Tibial nerve (tissue), 4 donors: ENCODE results near the gene TLR3. TPM values are rescaled to one million over a fixed set of nuclear protein-coding genes. Genes with fewer than 3 reads are reported as not detected.
A peak's percentile ranks its signal among the peaks of the same experiment; 100 is the strongest.

Experiments
- DNase-seq, 2 donors: peaks; one replicate each; pipeline ENCODE4 v3.0.0-alpha.2; 2019; ENCODE audit warnings: low spot score in 2 of 2
- H3K27ac ChIP-seq, 4 donors: fragments of 200-600 bp; sonication (generic) in 3 of 4; one replicate each; pipeline ENCODE4 v1.5.1; 2017 to 2019; ENCODE audit warnings: mild to moderate bottlenecking in 1 of 4
- H3K27me3 ChIP-seq, 2 donors: fragments of 200-600 bp; sonication (generic) in 1 of 2; one replicate each; pipeline versions ENCODE4 v1.5.1 to v1.6.0; 2017 to 2019
- H3K36me3 ChIP-seq, 3 donors: fragments of 200-600 bp; sonication (generic); one replicate each; pipeline ENCODE4 v1.5.1; 2018 to 2019
- H3K4me1 ChIP-seq, 4 donors: fragments of 200-600 bp; sonication (generic) in 3 of 4; one replicate each; pipeline ENCODE4 v1.5.1; 2017 to 2019
- H3K4me3 ChIP-seq, 4 donors: fragments of 200-600 bp; sonication (generic) in 3 of 4; one replicate each; pipeline ENCODE4 v1.5.1; 2017 to 2019; ENCODE audit warnings: mild to moderate bottlenecking in 1 of 4, moderate library complexity in 1 of 4
- H3K9me3 ChIP-seq, 4 donors: fragments of 200-600 bp; sonication (generic) in 3 of 4; one replicate each; pipeline ENCODE4 v1.5.1; 2017 to 2019
- CTCF ChIP-seq, 5 experiments: fragments of 200-600 bp in 3 of 5; fragments of 450-650 bp in 2 of 5; sonication (generic) in 3 of 5; IDR thresholded peaks; one replicate each; pipeline ENCODE4 v1.5.1; 2016 to 2019; ENCODE audit warnings: antibody characterized with exemption in 5 of 5, mild to moderate bottlenecking in 3 of 5, moderate library complexity in 2 of 5
- EP300 ChIP-seq, 2 donors: sonication (generic); formaldehyde crosslinking; IDR thresholded peaks; one replicate each; pipeline ENCODE4 v1.6.1; 2017; ENCODE audit warnings: antibody characterized with exemption in 2 of 2, mild to moderate bottlenecking in 1 of 2
- POLR2A ChIP-seq, 2 donors: fragments of 450-650 bp; IDR thresholded peaks; one replicate each; pipeline ENCODE4 v1.6.1; 2017; ENCODE audit warnings: antibody characterized with exemption in 2 of 2, mild to moderate bottlenecking in 2 of 2, moderate library complexity in 2 of 2
- whole genome bisulfite sequencing, 2 donors: methylation state at CpG; one replicate each; pipeline ENCODE4 v1.1.5; 2018; 5-methylcytosine and 5-hydroxymethylcytosine counted together
- total RNA-seq, 4 donors: library from RNA; depleted of rRNA; stranded (reverse); fragments of >200 nt; gene quantifications; one replicate each; pipeline ENCODE4 v1.1.0, GENCODE V29; 2016

The TLR3 gene
- total RNA-seq, 4 donors from 2014 or later: 3.9 to 13.3 (median 6.0) TPM

GRCh38 chr4:186104890-186105646 lies 36.1 kb downstream of the TLR3 start:
- Histone ChIP-seq H3K9me3 (no peaks in the 10 kb centered on the region), H3K36me3 (no peaks in the 10 kb centered on the region), H3K27ac (peak overlapping the region in 2 of 4 donors; percentile 52 to 62), H3K27me3 (peaks cover 0 to 19% of the 10 kb centered on the region in 2 donors), H3K4me1 (peaks cover 0 to 17% (median 10%) of the 10 kb centered on the region in 4 donors), H3K4me3 (peak overlapping the region; percentile 53 to 61 (median 58))
- WGBS, 2 donors: 3 to 13% methylated on average over 6 to 14 of the region's 83 CpGs
- DNase-seq: no peak
- TF ChIP-seq POLR2A (IDR thresholded peaks at IDR 0.05) (no peak), CTCF (IDR thresholded peaks at IDR 0.05) (peak in 1 of 5 experiments; percentile 13), EP300 (IDR thresholded peaks at IDR 0.05) (no peak)

GRCh38 chr4:186105647-186106321 lies 36.8 kb downstream of the TLR3 start:
- H3K36me3 ChIP-seq: no peaks in the 10 kb centered on the region
- H3K4me1 ChIP-seq: peaks cover 0 to 17% (median 10%) of the 10 kb centered on the region in 4 donors
- peaks cover 0 to 19% of the 10 kb centered on the region in 2 donors for H3K27me3 ChIP-seq
- no peak for TF ChIP-seq POLR2A (IDR thresholded peaks at IDR 0.05)
- no peak for TF ChIP-seq CTCF (IDR thresholded peaks at IDR 0.05)
- no peak for TF ChIP-seq EP300 (IDR thresholded peaks at IDR 0.05)
- H3K9me3 ChIP-seq: no peaks in the 10 kb centered on the region
- WGBS, 2 donors: 18 to 34% methylated on average over 17 of the region's 17 CpGs
- DNase-seq: no peak
- H3K4me3 ChIP-seq: peak overlapping the region; percentile 53 to 61 (median 58)
- peak overlapping the region in 2 of 4 donors; percentile 52 to 62 for H3K27ac ChIP-seq

GRCh38 chr4:186107947-186108346 lies 39.0 kb downstream of the TLR3 start:
- Histone ChIP-seq H3K36me3 (no peaks in the 10 kb centered on the region), H3K27me3 (peaks cover 0 to 19% of the 10 kb centered on the region in 2 donors), H3K4me1 (peaks cover 0 to 17% (median 10%) of the 10 kb centered on the region in 4 donors), H3K9me3 (no peaks in the 10 kb centered on the region), H3K4me3 (no peak overlapping the region), H3K27ac (no peak overlapping the region)
- WGBS, 2 donors: 67 to 78% methylated on average over 4 of the region's 4 CpGs
- DNase-seq: no peak
- TF ChIP-seq EP300 (IDR thresholded peaks at IDR 0.05): no peak
- no peak for TF ChIP-seq CTCF (IDR thresholded peaks at IDR 0.05)
- TF ChIP-seq POLR2A (IDR thresholded peaks at IDR 0.05): no peak

GRCh38 chr4:186108391-186108790 lies 39.4 kb downstream of the TLR3 start:
- Histone ChIP-seq H3K4me3 (no peak overlapping the region), H3K27me3 (peaks cover 0 to 19% of the 10 kb centered on the region in 2 donors), H3K27ac (no peak overlapping the region), H3K9me3 (no peaks in the 10 kb centered on the region), H3K36me3 (no peaks in the 10 kb centered on the region), H3K4me1 (peaks cover 0 to 17% (median 10%) of the 10 kb centered on the region in 4 donors)
- TF ChIP-seq EP300 (IDR thresholded peaks at IDR 0.05) (no peak), CTCF (IDR thresholded peaks at IDR 0.05) (no peak), POLR2A (IDR thresholded peaks at IDR 0.05) (no peak)
- 52 to 75% methylated on average over 3 of the region's 3 CpGs for WGBS, 2 donors
- DNase-seq: no peak

GRCh38 chr4:186109245-186109644 lies 40.3 kb downstream of the TLR3 start:
- DNase-seq: no peak
- no peak overlapping the region for H3K4me3 ChIP-seq
- WGBS, 2 donors: 85 to 92% methylated on average over 4 of the region's 4 CpGs
- TF ChIP-seq EP300 (IDR thresholded peaks at IDR 0.05): no peak
- TF ChIP-seq CTCF (IDR thresholded peaks at IDR 0.05): no peak
- no peak for TF ChIP-seq POLR2A (IDR thresholded peaks at IDR 0.05)
- no peaks in the 10 kb centered on the region for H3K9me3 ChIP-seq
- peaks cover 0 to 14% of the 10 kb centered on the region in 2 donors for H3K27me3 ChIP-seq
- peaks cover 0 to 15% (median 10%) of the 10 kb centered on the region in 4 donors for H3K4me1 ChIP-seq
- H3K27ac ChIP-seq: no peak overlapping the region
- no peaks in the 10 kb centered on the region for H3K36me3 ChIP-seq
